SH-SY5Y (cell line): ENCODE measurements around the gene METRNL.

ENCODE experiments used
- GATA2 ChIP-seq: IDR thresholded peaks from 2 replicates; pipeline ENCODE4 v1.6.1; 2011; ENCODE audit warnings: mild to moderate bottlenecking, low read depth, low read length
- GATA3 ChIP-seq: IDR thresholded peaks from 2 replicates; pipeline ENCODE4 v1.6.1; 2011; ENCODE audit warnings: low read depth, mild to moderate bottlenecking, low read length, moderate library complexity

GRCh38 chr17:83057397-83057761 is 22.0 kb upstream of the METRNL start:
- TF ChIP-seq GATA2 (no peak), GATA3 (no peak)
